Measurements from ENCODE around the gene PACRG. TPM values are rescaled to one million over a fixed set of nuclear protein-coding genes. Genes with fewer than 3 reads are reported as not detected.

The PACRG gene
- total and polyA plus RNA-seq, 9 donors: 1.2 to 2.7 (median 1.9) TPM

DNA sequence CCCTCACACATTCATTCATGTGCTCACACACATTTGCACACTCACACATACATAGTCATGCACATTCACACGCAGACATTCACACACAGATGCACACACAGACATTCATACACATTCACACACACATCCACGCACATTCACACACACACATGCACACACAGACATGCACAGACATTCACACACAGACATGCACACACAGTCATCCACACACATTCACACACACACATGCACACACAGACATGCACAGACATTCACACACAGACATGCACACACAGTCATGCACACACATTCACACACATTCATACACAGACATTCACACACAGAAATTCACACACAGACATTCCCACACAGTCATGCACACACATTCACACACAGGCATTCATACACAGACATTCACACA lies 147.3 kb downstream of the PACRG start:
- no peaks in the 10 kb centered on the region for H3K36me3 ChIP-seq (ENCODE audit: control insufficient read depth, insufficient read depth, low read length)
- no peak overlapping the region for H3K4me3 ChIP-seq (ENCODE audit: low read length)
- no peaks in the 10 kb centered on the region for H3K27me3 ChIP-seq (ENCODE audit: control insufficient read depth, insufficient read depth, low read length)
- H3K9me3 ChIP-seq (replicated peaks; ENCODE audit: control insufficient read depth, low read depth, low read length): no peaks in the 10 kb centered on the region
- no peak overlapping the region for H3K27ac ChIP-seq (ENCODE audit: low read length)
- DNase-seq: no peak
- WGBS (ENCODE audit: insufficient coverage): 92% methylated on average over 2 of the region's 2 CpGs
- peaks cover 5% of the 10 kb centered on the region for H3K4me1 ChIP-seq (ENCODE audit: control insufficient read depth, insufficient read depth, low read length)

DNA sequence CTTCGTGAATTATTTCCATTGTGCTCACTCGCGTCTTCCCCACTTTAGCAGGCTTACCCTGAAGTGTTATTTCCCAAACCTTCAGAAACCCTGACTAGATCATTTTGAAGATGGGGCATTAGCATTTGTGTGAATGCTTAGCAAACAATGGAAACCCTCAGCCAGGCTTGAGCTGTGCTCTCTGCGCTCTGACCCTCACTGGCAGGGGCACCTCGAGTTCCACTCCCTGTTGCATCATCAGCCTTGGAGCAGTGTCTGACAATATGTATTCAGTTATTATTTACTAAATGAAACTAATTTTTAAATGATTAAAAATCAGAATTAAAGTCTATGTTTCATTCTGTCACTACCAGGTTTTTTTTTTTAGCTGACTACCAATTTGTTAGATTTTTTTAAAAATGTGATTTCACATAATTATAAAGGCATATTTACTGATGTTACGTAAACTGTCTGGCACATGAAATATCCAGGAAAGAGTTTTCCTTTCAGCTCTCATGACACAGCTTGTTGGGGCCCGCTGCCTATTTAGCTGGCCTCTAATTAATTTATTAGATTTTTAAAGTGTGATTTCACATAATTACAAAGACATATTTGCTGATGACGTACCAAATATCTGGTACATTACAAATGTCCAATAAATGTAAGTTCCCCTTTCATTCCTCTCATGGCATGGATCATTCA lies 155.2 kb downstream of the PACRG start:
- no peak for DNase-seq
- H3K36me3 ChIP-seq (ENCODE audit: control insufficient read depth, insufficient read depth, low read length): no peaks in the 10 kb centered on the region
- H3K4me3 ChIP-seq (ENCODE audit: low read length): no peak overlapping the region
- H3K9me3 ChIP-seq (replicated peaks; ENCODE audit: control insufficient read depth, low read depth, low read length): no peaks in the 10 kb centered on the region
- no peak overlapping the region for H3K27ac ChIP-seq (ENCODE audit: low read length)
- WGBS (ENCODE audit: insufficient coverage): 100% methylated on average over 1 of the region's 8 CpGs
- H3K4me1 ChIP-seq (ENCODE audit: control insufficient read depth, insufficient read depth, low read length): no peaks in the 10 kb centered on the region
- H3K27me3 ChIP-seq (ENCODE audit: control insufficient read depth, insufficient read depth, low read length): no peaks in the 10 kb centered on the region

DNA sequence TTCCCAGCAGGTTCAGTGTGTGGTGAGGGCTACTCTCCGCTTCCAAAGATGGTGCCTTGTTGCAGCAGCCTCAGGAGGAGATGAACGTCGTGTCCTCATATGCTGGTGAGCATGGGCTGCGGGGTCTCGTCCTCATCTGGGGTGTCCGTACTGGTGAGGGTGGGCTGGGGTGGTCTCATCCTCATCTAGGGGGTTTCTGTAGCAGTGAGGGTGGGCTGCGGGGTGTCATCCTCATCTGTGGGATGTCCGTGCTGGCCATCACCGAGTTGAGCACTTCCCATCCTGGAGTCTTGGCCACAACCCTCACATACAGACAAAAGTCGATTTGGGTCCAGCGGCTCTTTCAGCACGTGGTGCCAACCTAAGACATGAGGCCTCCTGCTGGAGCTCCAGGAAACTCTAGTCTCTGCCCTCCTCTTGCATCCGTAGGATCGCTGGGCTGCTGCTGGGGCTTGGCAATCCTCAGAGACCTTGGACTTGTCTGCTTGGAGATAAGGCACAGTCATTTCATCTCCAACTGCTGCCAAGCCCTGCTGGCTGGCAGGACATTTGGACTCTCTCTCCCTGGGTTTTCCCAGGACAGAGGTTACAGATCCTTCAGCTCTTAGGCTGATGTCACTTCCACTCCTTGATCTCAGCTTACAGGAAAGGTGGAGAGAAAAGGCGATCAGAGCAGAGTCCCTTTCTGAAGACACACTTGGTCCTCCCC lies 160.4 kb downstream of the PACRG start:
- no peaks in the 10 kb centered on the region for H3K27me3 ChIP-seq (ENCODE audit: control insufficient read depth, insufficient read depth, low read length)
- H3K9me3 ChIP-seq (replicated peaks; ENCODE audit: control insufficient read depth, low read depth, low read length): no peaks in the 10 kb centered on the region
- WGBS (ENCODE audit: insufficient coverage): 90% methylated on average over 11 of the region's 15 CpGs
- H3K27ac ChIP-seq (ENCODE audit: low read length): no peak overlapping the region
- H3K36me3 ChIP-seq (ENCODE audit: control insufficient read depth, insufficient read depth, low read length): no peaks in the 10 kb centered on the region
- H3K4me1 ChIP-seq (ENCODE audit: control insufficient read depth, insufficient read depth, low read length): no peaks in the 10 kb centered on the region
- H3K4me3 ChIP-seq (ENCODE audit: low read length): no peak overlapping the region
- no peak for DNase-seq

DNA sequence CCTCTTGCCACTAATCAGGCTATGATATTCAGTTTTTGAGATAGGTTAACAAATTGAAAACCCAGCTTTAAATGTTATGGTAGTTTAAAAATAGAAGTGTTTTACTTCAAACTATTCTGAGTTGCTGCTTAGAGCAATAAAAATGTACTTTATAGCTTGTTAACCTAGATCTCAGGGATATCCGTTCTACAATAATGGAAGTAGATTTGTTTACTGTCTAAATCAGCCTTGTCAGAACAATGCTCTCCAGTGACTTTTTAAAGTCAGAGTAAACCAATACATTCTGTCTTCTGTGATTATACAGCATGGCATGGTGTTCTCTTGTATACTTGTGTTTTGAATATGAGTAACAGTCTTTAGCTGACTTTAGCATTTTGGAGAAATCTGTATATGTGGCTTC lies 161.5 kb downstream of the PACRG start:
- Histone ChIP-seq H3K4me3 (ENCODE audit: low read length) (no peak overlapping the region), H3K4me1 (ENCODE audit: control insufficient read depth, insufficient read depth, low read length) (no peaks in the 10 kb centered on the region), H3K36me3 (ENCODE audit: control insufficient read depth, insufficient read depth, low read length) (no peaks in the 10 kb centered on the region), H3K27me3 (ENCODE audit: control insufficient read depth, insufficient read depth, low read length) (no peaks in the 10 kb centered on the region), H3K9me3 (replicated peaks; ENCODE audit: control insufficient read depth, low read depth, low read length) (no peaks in the 10 kb centered on the region), H3K27ac (ENCODE audit: low read length) (no peak overlapping the region)
- WGBS (ENCODE audit: insufficient coverage): no CpG with 5 or more reads among the region's 1 CpG
- no peak for DNase-seq

DNA sequence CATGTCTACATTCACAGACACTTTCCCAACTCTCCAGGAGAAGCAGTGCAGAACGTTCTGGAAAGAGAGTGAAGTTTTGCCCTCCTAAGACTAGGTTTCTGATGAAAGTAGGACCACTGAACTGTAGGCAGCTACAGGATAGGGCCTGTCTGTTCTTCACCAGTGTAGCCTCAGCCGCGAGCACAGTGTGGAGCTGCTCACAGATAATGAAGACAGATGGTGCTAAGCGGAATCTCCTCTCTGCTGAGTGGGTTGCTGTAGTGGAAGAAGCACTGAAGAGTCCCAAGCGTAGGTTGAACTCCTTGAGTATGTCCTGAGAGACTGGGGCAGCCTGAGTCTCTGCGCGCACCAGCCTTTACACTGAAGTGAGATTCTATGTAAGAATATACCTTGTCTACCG lies 170.2 kb downstream of the PACRG start:
- 96% methylated on average over 4 of the region's 8 CpGs for WGBS (ENCODE audit: insufficient coverage)
- H3K27ac ChIP-seq (ENCODE audit: low read length): no peak overlapping the region
- no peaks in the 10 kb centered on the region for H3K36me3 ChIP-seq (ENCODE audit: control insufficient read depth, insufficient read depth, low read length)
- no peaks in the 10 kb centered on the region for H3K4me1 ChIP-seq (ENCODE audit: control insufficient read depth, insufficient read depth, low read length)
- H3K4me3 ChIP-seq (ENCODE audit: low read length): no peak overlapping the region
- no peaks in the 10 kb centered on the region for H3K9me3 ChIP-seq (replicated peaks; ENCODE audit: control insufficient read depth, low read depth, low read length)
- no peaks in the 10 kb centered on the region for H3K27me3 ChIP-seq (ENCODE audit: control insufficient read depth, insufficient read depth, low read length)
- no peak for DNase-seq

DNA sequence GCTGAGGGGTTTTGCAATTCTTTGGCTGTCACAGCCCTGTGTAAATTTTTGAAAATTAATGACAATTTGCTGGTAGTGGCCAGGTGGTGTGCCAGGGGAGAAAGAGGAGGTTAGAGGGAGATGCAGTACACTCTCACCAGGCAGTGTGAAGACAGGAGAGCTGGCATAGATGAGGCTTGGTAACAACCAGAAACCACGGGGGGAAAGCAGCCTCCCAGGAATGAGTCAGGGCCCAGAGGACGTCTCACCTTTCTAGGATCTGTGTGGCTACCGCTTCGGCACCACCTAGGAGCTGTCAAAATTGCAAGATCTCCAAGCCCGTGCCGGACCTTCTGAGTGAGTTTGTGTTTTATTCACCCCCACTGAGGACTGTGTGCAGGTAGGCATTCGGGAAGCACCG lies 171.4 kb downstream of the PACRG start:
- no peaks in the 10 kb centered on the region for H3K9me3 ChIP-seq (replicated peaks; ENCODE audit: control insufficient read depth, low read depth, low read length)

DNA sequence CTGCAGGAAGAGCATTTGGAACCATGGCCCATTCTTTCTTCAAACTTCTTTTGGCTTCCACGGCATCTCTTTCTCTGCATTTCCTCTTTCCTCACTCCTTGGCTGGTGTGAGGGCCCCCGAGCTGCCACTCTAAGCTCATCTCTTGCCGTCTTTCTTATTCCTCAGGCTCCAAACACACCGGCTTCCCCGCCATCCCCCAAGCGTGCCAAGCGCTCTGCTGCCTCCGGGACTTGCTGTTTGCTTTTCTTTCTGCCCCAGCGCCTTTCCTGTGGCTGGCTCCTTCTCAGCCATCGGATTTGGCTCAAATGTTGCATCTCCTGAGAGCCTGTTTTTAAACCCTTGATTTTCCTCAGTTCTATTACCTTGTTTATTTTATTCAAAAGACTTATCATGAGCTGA lies 172.7 kb downstream of the PACRG start:
- Histone ChIP-seq H3K4me3 (ENCODE audit: low read length) (no peak overlapping the region), H3K27ac (ENCODE audit: low read length) (no peak overlapping the region), H3K36me3 (ENCODE audit: control insufficient read depth, insufficient read depth, low read length) (no peaks in the 10 kb centered on the region), H3K27me3 (ENCODE audit: control insufficient read depth, insufficient read depth, low read length) (peaks cover 2% of the 10 kb centered on the region), H3K4me1 (ENCODE audit: control insufficient read depth, insufficient read depth, low read length) (no peaks in the 10 kb centered on the region), H3K9me3 (replicated peaks; ENCODE audit: control insufficient read depth, low read depth, low read length) (no peaks in the 10 kb centered on the region)
- no peak for DNase-seq
- WGBS (ENCODE audit: insufficient coverage): 87% methylated on average over 9 of the region's 10 CpGs

More for the DNA sequence above, 171.4 kb downstream of the PACRG start:
- 85% methylated on average over 5 of the region's 8 CpGs for WGBS (ENCODE audit: insufficient coverage)
- Histone ChIP-seq H3K36me3 (ENCODE audit: control insufficient read depth, insufficient read depth, low read length) (no peaks in the 10 kb centered on the region), H3K4me3 (ENCODE audit: low read length) (no peak overlapping the region), H3K27ac (ENCODE audit: low read length) (no peak overlapping the region), H3K27me3 (ENCODE audit: control insufficient read depth, insufficient read depth, low read length) (peaks cover under 1% of the 10 kb centered on the region), H3K4me1 (ENCODE audit: control insufficient read depth, insufficient read depth, low read length) (no peaks in the 10 kb centered on the region)
- no peak for DNase-seq

DNA sequence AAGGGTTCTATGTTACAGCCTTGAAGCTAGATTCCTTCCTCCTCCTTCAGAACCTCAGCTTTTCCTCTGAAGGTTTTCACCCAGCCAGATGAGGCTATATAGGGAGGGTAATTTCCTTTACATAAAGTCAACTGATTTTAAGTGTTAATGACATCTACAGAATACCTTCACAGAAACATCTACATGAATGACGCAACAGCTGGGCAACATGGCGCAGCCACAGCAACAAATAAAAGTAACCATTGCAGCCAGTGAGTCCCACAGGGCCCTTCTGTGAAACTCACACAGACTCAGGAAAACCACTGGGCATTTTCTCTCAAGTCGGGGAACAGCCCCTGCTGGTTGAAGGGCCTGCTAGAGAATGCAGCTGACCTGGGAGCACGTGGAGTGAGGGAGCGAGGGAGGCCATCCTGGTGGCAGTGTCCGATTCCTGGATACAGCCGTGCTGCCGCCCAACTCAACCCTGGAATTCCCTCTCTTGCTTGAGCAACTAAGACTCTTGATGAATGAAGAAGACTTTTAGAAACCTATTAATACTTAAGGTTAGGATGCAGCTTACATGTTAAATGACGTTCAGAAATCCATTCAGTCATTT lies 176.4 kb downstream of the PACRG start:
- no peak for DNase-seq
- Histone ChIP-seq H3K9me3 (replicated peaks; ENCODE audit: control insufficient read depth, low read depth, low read length) (peaks cover 3% of the 10 kb centered on the region), H3K27ac (ENCODE audit: low read length) (no peak overlapping the region), H3K36me3 (ENCODE audit: control insufficient read depth, insufficient read depth, low read length) (no peaks in the 10 kb centered on the region), H3K4me1 (ENCODE audit: control insufficient read depth, insufficient read depth, low read length) (no peaks in the 10 kb centered on the region), H3K27me3 (ENCODE audit: control insufficient read depth, insufficient read depth, low read length) (peaks cover 2% of the 10 kb centered on the region), H3K4me3 (ENCODE audit: low read length) (no peak overlapping the region)
- WGBS (ENCODE audit: insufficient coverage): 86% methylated on average over 1 of the region's 9 CpGs

DNA sequence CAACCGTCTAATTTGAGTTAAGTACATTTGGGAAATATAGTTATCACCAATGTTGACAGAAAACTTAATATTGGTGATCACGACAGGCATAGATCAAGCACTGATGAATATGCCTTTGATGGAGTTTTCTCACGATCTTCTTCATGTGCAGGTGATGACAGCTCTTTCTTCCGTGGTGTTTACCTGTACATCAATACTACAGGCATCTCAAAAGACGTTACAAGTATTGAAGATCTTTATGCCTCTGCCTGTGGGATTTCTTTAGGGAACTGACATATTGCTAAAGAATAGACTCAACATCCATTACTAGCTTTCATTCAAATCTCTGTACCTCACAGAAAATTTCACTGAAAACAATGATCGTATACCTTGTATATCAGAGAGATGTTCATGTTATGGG lies 178.7 kb downstream of the PACRG start:
- H3K27me3 ChIP-seq (ENCODE audit: control insufficient read depth, insufficient read depth, low read length): peaks cover 2% of the 10 kb centered on the region
- H3K4me3 ChIP-seq (ENCODE audit: low read length): no peak overlapping the region
- no peaks in the 10 kb centered on the region for H3K36me3 ChIP-seq (ENCODE audit: control insufficient read depth, insufficient read depth, low read length)
- no peak overlapping the region for H3K27ac ChIP-seq (ENCODE audit: low read length)
- 80% methylated on average over 1 of the region's 6 CpGs for WGBS (ENCODE audit: insufficient coverage)
- no peaks in the 10 kb centered on the region for H3K4me1 ChIP-seq (ENCODE audit: control insufficient read depth, insufficient read depth, low read length)
- no peak for DNase-seq
- peaks cover 3% of the 10 kb centered on the region for H3K9me3 ChIP-seq (replicated peaks; ENCODE audit: control insufficient read depth, low read depth, low read length)

DNA sequence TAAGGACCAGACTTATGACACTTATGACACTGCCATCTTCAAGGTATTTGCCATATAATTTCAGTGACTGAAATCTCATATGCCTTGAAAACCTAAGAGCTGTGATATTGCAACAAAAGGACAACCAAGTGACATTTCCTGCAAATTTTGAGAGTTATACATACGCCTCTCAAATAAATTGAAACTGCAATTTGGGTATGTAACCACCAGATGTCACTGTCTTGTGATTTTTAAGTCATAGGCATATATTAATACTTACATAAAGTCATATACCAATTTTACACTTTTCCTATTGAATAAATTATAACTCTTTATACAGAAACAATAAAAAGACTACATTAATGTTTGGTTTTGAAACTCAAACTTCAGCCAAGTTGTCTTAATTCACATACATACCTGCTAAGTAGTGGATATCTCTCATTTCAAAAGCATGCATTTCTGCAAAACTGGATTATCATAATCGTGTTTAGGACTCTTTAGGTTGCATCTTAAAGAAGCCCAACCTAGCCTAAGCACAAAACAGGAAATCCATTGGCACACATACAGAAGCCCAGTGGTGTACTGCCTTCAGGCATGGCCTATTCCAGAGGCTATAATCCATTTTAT lies 180.2 kb downstream of the PACRG start:
- no CpG with 5 or more reads among the region's 2 CpGs for WGBS (ENCODE audit: insufficient coverage)
- Histone ChIP-seq H3K4me1 (ENCODE audit: control insufficient read depth, insufficient read depth, low read length) (no peaks in the 10 kb centered on the region), H3K9me3 (replicated peaks; ENCODE audit: control insufficient read depth, low read depth, low read length) (peaks cover 3% of the 10 kb centered on the region), H3K4me3 (ENCODE audit: low read length) (no peak overlapping the region), H3K27me3 (ENCODE audit: control insufficient read depth, insufficient read depth, low read length) (peaks cover 2% of the 10 kb centered on the region), H3K36me3 (ENCODE audit: control insufficient read depth, insufficient read depth, low read length) (no peaks in the 10 kb centered on the region), H3K27ac (ENCODE audit: low read length) (no peak overlapping the region)
- no peak for DNase-seq

Data from muscle of leg (tissue), 11 donors.